ENCODE results near the gene ISG20L2.

- TF ChIP-seq, protein P1, sequence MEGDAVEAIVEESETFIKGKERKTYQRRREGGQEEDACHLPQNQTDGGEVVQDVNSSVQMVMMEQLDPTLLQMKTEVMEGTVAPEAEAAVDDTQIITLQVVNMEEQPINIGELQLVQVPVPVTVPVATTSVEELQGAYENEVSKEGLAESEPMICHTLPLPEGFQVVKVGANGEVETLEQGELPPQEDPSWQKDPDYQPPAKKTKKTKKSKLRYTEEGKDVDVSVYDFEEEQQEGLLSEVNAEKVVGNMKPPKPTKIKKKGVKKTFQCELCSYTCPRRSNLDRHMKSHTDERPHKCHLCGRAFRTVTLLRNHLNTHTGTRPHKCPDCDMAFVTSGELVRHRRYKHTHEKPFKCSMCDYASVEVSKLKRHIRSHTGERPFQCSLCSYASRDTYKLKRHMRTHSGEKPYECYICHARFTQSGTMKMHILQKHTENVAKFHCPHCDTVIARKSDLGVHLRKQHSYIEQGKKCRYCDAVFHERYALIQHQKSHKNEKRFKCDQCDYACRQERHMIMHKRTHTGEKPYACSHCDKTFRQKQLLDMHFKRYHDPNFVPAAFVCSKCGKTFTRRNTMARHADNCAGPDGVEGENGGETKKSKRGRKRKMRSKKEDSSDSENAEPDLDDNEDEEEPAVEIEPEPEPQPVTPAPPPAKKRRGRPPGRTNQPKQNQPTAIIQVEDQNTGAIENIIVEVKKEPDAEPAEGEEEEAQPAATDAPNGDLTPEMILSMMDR (conservative IDR thresholded peaks at IDR 0.05 in 1 of 2, IDR thresholded peaks at IDR 0.05 in 1 of 2; ENCODE audit: extremely low read depth in 1 of 2, insufficient read depth in 1 of 2, low read depth in 1 of 2, low read length in 2 of 2), result no peak
- no peak for TF ChIP-seq EZH2 (IDR thresholded peaks at IDR 0.05; ENCODE audit: borderline replicate concordance, low read length)
These were observed 37.1 kb upstream of the ISG20L2 start for GRCh38 chr1:156765666-156766065.
